WTC11 (cell line): Measurements from ENCODE around the gene EHF.

Experiments
- JUN ChIP-seq: sonication (generic); formaldehyde crosslinking; IDR thresholded peaks from 2 replicates; pipeline ENCODE4 v1.8.0; 2023; ENCODE audit warnings: mild to moderate bottlenecking, missing genetic modification reagents
- STAT6 ChIP-seq: sonication (generic); formaldehyde crosslinking; conservative IDR thresholded peaks from 2 replicates; pipeline ENCODE4 v1.8.1; 2023; ENCODE audit warnings: mild to moderate bottlenecking, low read depth, missing genetic modification reagents, moderate library complexity
- TCF7 ChIP-seq: sonication (generic); formaldehyde crosslinking; IDR thresholded peaks from 2 replicates; pipeline ENCODE4 v1.8.0; 2022; ENCODE audit warnings: mild to moderate bottlenecking, low read depth, missing genetic modification reagents, moderate library complexity
- TEAD4 ChIP-seq: sonication (generic); formaldehyde crosslinking; IDR thresholded peaks from 2 replicates; pipeline ENCODE4 v1.8.0; 2022; ENCODE audit warnings: mild to moderate bottlenecking, missing genetic modification reagents
- ZNF425 ChIP-seq: fragments of 250-450 bp; sonication (Bioruptor Pico); conservative IDR thresholded peaks from 2 replicates; pipeline ENCODE4 v1.9.0; 2021; ENCODE audit warnings: mild to moderate bottlenecking
- TF ChIP-seq, protein P1 (sequence below): fragments of 200-600 bp; IDR thresholded peaks from 2 replicates; pipeline ENCODE4 v1.8.0; 2022; ENCODE audit warnings: antibody characterized with exemption
- TF ChIP-seq, protein P2 (sequence below): sonication (generic); formaldehyde crosslinking; IDR thresholded peaks from 2 replicates; pipeline ENCODE4 v1.8.0; 2023; ENCODE audit warnings: mild to moderate bottlenecking, missing genetic modification reagents

DNA sequence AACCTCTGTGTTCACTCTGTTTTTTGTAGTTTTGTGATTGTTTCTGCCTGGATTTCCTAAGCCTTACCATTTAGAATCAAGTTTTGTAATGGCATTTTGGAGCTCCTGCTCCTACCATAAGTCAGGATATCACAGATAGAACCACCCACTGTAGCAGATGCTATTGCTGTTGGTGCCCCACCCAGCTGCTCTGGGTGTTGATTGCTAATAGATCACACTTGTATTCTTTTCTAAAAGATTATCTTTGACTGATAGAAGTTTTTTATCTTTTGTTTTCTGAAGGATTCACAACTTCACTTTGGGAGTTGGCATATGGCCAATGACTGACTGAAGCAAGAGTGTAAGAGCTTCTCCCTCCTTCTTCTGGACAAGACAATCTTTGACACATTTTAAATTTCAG is 76.0 kb downstream of the EHF start:
- TF ChIP-seq TCF7 (CRISPR knock-in tag) (no peak), TEAD4 (CRISPR knock-in tag) (no peak), ZNF425 (CRISPR knock-in tag) (no peak), JUN (CRISPR knock-in tag) (no peak), STAT6 (CRISPR knock-in tag) (no peak)
- TF ChIP-seq, protein P1, sequence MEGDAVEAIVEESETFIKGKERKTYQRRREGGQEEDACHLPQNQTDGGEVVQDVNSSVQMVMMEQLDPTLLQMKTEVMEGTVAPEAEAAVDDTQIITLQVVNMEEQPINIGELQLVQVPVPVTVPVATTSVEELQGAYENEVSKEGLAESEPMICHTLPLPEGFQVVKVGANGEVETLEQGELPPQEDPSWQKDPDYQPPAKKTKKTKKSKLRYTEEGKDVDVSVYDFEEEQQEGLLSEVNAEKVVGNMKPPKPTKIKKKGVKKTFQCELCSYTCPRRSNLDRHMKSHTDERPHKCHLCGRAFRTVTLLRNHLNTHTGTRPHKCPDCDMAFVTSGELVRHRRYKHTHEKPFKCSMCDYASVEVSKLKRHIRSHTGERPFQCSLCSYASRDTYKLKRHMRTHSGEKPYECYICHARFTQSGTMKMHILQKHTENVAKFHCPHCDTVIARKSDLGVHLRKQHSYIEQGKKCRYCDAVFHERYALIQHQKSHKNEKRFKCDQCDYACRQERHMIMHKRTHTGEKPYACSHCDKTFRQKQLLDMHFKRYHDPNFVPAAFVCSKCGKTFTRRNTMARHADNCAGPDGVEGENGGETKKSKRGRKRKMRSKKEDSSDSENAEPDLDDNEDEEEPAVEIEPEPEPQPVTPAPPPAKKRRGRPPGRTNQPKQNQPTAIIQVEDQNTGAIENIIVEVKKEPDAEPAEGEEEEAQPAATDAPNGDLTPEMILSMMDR = no peak
- TF ChIP-seq, protein P2, sequence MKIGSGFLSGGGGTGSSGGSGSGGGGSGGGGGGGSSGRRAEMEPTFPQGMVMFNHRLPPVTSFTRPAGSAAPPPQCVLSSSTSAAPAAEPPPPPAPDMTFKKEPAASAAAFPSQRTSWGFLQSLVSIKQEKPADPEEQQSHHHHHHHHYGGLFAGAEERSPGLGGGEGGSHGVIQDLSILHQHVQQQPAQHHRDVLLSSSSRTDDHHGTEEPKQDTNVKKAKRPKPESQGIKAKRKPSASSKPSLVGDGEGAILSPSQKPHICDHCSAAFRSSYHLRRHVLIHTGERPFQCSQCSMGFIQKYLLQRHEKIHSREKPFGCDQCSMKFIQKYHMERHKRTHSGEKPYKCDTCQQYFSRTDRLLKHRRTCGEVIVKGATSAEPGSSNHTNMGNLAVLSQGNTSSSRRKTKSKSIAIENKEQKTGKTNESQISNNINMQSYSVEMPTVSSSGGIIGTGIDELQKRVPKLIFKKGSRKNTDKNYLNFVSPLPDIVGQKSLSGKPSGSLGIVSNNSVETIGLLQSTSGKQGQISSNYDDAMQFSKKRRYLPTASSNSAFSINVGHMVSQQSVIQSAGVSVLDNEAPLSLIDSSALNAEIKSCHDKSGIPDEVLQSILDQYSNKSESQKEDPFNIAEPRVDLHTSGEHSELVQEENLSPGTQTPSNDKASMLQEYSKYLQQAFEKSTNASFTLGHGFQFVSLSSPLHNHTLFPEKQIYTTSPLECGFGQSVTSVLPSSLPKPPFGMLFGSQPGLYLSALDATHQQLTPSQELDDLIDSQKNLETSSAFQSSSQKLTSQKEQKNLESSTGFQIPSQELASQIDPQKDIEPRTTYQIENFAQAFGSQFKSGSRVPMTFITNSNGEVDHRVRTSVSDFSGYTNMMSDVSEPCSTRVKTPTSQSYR (CRISPR knock-in tag) = no peak
